GM19240 (cell line): ENCODE data around the gene ARHGAP27.

Experiments
- DNase-seq: peaks from one replicate; pipeline ENCODE4 v3.0.0; 2011; ENCODE audit warnings: low spot score; ENCODE audit not compliant: insufficient read length

The ARHGAP27 gene

DNA sequence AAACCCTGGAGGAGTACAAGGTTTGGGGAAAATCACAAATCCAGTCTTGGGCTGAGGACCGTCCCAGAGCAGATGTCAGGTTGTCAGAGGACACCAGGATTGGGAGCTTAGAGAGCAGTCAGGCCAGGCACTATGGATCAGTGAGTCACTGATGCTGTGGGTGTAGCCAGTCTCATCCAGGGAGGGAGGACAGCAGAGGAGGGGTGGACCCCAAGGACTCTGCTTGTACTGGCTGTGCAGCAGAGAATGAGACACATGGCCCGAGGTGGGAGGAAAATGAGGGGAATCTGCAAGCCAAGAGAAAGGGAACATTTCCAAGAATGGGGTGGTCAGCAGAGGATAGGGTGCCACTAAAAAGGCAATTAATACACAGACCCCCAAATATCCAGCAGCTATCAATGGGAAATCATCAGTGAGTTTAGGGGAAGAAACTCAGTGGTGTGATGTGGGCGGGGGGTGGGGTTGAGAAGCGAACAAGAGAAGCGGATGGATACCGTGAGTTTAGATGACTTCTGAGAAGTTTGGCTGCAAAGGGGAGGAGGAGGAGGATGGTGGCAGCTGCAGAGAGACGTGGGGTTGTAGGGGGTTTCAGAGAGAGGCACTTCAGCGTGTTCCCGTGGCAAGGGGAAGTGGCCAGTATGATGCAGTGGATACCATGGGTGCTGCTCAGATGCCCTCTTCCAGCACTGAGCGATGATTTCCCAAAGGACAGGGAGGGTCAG is 43.9 kb downstream of the ARHGAP27 start:
- DNase-seq: no peak

DNA sequence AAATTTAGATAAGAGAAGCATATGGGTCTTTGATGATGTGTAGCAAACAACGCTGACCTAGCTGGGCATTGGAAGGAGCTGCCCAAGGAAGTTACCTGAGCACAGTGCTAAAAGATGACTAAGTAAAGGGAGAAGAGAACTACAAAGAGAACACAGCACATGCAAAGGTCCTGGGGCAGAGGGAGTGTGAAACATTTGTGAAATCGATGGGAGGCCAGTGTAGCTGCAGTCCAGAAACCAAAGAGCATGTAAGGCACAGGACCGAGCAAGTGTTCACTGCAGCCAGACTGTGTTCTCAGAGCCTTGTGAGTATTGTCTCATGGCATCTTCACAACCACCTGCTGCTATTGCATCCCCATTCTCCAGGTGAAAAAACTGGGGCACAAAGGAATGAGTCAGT is 44.9 kb downstream of the ARHGAP27 start:
- no peak for DNase-seq

DNA sequence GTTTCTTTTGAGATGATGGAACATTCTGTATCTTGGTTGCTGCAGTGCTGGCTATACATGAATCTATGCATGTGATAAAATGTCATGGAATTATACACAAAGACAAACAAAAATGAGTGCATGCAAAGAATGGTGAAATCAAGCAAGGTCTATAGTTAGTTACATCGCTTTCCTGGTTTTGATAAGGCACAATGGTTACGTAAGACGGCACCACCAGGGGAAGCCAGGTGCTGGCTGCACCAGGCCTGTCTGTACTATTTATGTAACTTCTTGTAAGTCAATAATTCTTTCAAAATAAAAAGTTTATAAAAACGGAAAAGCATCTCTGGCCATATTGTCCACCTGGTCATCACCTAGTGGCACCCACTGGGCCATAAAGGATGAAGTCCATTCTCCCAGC is 46.5 kb downstream of the ARHGAP27 start:
- DNase-seq: no peak

DNA sequence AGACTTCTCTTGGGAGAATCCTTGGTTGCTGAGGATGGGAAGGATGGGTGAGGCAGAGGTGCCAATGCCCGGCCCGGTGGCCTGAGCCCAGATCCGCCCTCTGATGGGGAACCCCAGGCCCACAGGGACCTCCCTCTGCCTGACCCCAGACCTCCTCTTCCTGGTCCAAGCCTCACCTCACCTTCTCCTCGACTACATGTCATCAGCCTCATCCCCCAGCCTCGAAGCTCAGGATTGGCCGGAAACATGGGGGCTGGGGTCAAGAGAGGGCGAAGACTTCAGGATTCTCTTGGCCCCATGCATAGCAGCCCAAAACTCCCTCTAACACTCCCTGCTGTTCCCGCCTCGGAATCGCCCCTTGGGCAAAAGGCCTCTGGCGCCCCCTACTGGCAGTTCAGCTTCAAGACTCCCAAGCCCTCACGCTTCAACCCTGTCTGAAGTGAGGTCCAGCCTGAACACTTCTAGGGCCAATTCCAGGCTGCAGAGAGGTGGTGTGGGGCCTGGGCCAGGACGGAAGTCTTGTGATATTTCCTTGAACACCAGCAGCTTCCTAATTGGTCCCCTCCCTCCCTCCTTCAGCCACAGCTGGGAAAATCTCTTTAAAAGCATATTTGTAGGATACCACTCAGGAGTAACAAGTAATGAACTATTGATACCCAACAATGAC is 47.2 kb downstream of the ARHGAP27 start:
- peak; percentile 68 for DNase-seq

DNA sequence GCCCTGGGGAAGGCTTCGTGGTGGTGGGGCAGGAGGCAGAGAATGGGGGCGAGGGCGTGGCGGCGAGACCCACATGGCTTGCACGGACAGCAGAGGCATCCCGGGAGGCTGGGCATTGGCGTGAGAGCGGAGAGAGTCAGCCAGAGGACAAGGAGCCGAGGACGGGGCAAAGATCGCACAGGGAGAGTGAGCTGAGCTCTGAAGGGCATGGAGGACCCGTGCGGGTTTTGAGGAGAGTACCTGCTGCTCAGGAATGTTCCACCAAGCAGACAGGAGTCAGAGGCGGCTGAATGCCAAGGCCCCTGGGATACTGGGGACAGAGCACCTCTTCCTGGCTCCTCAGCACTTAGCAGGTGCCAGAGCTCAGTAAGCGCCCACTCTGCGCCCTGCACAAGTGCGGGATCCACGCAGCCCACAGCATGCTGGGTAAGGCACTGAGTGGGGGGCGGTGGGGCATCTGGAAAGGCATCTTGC is 47.8 kb downstream of the ARHGAP27 start:
- no peak for DNase-seq

DNA sequence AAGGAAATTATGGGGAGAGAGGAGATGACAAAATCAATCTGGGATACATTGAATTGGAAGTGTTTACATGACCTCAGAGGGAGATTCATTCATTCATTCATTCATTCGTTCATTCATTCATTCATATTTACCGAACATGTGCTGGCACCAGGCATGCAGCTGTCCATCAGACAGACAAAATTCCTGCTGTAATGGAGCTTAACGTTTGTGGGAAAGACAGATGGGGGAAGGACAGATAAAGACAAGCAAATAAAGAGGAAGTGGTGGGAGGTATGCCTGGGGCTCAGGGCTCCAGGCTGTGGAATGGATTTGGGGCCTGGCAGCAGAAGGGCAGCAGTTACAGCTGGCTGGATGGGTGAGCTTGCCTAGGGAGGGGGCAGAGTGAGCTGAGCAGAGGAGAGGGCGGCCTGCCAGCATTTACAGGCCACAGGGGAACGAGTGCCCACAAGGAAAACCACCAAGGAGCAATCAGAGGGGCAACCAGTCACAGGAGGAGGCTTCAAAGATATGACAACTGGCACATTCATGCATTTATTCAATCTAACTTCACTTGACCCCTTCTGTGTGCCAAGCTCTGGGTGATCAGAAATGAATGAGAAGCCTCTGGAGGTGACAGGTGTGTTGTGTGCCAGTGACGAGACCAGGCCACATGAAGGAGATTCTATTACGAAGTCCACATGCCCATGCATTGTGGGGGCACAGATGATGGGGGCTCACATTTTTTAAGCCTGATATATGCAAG is 48.5 kb downstream of the ARHGAP27 start:
- no peak for DNase-seq

DNA sequence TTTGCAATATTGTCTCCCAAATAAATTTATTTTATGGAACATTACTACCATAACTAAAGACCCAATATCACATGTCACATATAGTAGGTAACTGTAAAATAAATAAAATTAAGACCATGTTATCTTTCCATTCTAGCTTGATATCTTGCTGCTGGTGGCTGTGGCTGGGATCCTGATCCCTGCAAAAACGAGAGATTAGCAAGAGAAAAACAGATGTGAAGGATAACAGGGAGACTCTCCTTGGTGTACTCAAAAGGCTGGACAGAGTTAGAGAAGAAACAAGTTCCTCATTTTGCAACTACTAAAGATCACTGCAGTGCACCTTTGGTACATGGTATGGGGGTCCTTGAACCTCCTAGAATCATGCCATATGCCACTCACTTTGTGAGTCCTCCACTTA is 49.7 kb downstream of the ARHGAP27 start:
- no peak for DNase-seq

DNA sequence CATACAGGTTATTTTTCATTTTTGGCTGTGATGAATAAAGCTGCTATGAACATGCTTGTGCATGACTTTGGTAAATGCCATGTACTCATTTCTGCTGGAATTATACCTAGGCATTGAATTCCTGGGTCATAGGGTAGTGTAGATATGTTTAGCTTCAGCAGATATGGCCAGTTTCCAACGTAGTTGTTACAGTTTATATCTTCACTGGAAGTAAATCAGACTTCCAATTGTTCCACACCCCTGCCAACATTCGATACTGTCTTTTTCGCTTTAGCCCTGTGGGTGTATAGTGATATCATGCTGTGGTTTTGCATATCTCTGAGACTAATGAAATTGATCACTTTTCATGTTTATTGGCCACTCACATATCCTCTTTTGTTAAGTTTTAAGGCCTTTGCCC is 50.4 kb downstream of the ARHGAP27 start:
- no peak for DNase-seq

DNA sequence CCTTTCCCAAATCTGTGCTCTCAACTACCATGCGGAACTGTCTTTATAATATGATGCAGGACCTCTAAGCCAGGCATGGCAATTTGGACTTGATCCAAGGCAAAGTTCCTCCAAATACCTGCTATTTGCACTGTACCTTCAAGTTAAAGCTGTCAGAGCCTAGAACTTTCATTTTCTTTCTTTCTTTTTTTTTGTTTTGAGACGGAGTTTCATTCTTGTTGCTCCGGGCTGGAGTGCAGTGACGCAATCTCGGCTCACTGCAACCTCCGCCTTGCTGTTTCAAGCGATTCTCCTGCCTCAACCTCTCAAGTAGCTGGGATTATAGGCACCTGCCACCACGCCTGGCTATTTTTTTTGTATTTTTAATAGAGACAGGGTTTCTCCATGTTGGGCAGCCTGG is 51.7 kb downstream of the ARHGAP27 start:
- no peak for DNase-seq

DNA sequence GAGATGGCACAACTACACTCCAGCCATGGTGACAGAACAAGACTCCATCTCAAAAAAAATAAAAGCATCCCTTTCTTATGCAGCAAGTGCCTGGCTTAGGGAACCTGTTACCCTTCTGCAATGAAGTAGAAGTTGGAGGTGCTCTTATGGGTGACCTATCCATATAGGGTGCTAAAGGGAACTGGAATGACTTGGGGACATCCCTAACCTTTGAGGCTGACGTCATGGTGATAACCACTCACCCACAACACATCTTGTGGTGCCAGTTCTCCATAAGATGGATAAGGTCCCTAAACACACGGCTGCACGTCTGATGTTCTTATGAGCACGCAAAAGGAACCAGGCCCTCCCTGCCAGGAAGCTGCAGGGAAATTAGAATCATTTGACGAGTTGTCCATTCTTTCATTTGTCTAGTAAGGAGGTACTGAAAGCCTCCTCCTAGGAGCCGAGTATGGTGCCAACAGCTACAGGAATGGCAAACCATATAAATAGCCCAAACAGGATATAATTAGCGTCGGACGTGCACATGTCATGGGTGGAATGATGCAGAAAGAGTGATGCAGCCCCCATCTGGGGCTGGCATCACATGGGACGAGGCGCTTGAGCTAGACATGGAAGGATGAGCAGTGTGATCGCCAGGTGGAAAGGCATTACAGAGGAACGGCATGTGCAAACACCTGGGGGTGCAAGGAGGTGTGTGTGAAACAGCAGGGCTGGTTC is 52.5 kb downstream of the ARHGAP27 start:
- DNase-seq: no peak

DNA sequence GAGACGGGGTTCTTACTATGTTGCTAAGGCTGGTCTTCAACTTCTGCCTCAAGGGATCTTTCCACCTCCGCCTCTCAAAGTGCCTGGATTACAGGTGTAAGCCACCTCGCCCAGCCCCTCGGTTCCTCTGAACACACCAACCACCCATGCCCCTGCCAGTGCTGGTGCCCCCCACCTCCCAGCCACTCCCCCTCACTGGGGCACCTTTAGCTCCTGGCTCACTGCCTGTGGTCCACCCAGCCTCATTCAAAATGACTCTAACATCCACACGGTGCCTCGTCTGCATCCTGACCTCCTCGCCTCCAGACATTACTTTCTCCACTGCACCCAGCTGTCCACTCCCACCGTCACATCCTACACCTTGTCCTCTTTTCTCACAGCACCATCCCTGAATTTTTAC is 55.3 kb downstream of the ARHGAP27 start:
- DNase-seq: no peak

DNA sequence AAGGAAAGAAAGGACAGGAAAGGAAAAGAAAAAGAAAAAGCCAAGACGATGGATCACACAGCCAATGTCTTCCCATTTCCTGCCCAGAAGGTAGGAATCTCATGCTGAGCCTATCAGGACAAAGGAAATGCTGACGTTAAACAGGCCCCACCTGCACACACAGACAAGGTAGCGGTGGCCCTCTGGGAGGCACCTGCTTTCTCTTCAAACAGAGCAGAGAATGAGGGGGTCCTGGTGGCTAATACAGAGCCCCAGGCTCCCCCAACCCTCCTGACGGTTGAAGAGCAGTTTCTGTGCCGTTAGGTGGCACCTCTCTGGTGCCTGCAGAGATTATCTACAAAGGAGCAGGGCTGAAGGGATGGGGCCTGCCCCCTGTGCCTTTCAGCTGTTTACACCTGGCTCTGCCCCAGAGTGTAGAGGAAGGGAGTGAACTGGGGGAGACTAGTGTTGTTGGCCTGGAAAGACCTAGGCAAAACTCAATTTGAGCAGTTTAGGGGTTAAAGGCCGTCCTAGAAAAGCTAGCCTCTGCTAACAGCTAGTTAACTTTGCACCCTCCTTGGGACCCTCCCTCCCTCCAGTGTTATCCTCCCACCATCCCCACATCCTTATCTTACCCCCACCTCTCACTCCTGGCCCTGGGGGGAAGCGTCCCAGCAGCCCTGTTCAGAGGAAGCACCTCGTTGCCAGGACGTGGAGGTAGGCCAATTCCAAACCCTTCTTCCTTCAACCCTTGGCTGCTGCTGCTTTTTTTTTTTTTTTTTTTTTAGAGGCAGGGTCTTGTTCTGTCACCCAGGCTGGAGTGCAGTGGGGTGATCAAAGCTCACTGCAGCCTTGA is 56.3 kb downstream of the ARHGAP27 start:
- no peak for DNase-seq

DNA sequence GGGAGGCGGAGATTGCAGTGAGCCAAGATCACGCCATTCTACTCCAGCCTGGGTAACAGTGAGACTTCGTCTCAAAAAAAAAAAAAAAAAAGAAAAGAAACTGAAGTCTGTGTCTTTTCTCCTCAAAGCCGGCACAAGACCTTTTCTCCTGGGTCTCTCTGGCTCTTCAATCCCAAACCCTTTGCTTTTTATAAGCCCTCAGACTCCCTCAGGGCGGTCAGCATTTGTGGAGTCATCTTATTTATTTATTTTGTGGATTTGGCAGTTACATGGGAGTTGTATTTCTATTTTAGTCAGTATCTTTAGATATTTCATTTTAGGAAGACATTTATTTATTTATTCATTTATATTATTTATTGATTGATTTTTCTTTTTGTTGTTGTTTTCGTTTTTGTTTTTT is 58.2 kb downstream of the ARHGAP27 start:
- no peak for DNase-seq

DNA sequence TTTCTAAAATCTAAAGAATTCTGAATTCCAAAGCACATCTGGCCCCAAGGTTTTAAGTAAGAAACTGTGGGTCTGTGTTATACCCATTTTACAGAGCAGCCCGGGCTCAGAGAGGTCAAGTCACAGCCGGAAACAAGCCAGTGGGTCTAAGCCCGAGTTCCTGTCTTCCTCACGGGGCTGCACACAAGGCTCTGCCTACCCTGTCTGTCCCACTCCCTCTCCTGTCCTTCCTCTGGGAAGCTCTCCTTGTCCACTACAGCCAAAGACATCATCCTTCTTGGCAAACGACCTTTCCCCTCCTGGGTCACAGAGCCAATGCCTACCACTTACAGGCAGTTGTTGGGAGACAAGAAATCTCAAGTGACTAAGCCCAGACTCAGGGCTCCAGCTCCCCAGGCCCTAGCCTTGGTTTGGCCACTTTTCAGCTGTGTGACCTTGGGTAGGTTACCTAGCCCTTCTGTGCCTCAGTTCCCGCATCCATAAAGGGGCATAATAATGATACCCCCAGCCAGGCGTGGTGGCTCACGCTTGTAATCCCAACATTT is 60.3 kb downstream of the ARHGAP27 start:
- DNase-seq: no peak

DNA sequence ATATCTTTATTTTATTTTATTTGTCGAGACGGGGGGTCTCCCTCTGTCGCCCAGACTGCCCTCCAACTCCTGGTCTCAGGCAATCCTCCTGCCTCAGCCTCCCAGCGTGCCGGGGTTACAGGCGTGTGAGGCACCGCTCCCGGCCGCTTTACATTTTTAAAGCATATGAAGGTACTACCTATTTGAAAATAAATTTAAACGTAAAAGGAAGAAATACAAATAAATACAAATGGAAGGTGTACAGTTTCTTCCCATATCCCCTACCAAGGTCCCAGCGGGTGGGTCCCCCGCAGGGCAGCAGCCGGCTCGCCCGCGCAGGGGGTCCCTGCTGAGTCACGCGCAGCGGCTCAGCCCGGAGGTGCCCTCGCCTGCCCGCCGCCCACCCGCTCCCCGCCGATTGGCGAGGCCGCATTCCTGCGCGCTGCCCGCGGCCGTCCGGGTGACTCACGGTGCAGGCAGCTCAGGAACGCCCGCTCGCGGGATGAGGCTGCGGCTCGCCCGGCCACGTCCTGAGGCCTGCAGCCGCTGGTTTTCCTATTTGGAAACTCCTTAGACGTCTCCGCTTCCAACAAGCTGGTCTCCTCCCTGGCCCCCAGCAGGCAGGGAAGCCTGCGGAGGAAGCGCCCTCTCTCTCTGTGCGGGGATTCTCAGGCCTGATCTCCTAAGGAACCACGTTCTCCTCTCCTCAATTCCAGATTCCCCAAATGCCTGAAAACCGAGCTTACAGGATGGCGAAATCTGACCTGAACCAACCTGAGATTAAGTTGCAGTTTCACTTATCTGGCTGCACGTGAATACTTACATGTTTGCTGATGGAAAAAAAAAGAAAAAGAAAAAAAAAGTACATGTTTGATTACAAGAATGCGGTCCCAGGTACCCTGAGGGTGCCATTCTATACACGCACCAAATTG is 61.0 kb downstream of the ARHGAP27 start:
- no peak for DNase-seq

DNA sequence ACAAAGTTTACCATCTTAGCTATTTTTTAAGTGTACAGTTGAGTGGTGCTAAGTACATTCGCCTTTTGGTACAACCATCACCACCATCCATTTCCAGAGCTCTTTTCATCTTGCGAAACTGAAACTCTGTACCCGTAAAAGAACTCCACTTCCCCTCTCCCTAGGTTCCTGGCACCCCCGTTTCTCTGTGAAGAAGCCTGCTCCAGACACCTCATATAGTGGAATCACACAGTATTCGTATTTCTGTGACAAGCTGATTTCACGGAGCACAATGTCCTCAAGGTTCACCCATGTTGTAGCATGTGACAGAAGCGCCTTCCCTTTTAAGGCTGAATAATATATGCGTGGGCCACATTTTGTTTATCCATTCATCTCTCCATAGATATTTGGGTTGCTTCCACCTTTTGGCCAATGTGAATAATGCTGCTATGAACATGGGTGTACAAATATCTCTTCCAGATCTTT is 61.7 kb downstream of the ARHGAP27 start:
- DNase-seq: no peak

DNA sequence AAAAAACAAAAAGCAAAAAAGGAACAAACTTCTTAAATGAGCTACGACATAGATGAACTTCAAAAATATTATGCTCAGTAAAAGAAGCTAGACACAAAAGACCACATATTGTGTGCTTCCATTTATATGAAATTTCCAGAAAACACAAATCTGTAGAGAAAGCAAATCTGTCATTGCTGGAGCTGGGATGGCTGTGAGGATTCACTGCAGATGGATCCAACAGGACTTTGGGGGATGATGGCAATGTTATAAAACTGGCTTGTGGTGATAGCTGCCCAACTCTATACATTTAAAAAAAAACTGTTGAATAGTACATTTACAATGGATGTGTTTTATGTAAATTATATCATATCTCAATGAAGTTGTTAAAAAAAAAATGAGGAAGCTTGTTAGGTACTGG is 63.2 kb downstream of the ARHGAP27 start:
- no peak for DNase-seq

DNA sequence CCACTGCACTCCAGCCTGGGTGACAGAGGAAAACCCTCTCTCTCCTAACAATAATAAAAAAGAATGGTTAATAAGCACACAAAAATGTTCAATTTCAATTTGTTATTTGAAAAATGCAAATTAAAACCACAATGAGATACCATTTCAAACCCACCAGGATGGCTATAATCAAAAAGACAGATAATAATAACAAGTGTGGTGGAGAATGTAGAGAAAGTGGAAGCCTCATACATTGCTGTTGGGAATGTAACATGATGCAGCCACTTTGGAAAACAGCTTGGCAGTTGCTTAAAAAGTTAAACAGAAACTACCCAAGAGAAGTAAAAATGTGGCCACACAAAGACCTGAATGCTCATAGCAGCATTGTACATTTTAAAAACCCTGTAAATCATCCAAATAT is 64.0 kb downstream of the ARHGAP27 start:
- no peak for DNase-seq

DNA sequence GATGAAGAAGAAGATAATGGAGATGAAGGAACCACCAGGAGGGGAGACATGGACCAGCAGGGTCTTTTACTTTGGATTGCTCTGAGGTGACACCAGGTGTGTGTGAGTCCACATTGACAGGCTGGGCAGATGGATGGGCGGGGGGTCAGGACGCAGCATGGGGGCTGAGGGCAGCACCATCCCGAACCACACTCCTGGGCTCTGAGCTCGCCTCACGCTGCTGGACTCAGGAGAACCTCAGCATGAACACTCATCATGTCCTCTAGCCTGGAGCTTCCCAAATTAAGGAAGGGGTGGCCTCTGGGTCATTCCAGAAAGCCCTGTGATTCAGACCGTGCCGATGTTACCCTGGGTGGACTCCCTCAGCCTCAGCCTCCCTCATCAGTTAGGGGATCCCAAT is 65.5 kb downstream of the ARHGAP27 start:
- no peak for DNase-seq
